Mesendoderm (in vitro differentiated cells): ENCODE data around the gene KDF1.
A peak's percentile ranks its signal among the peaks of the same experiment; 100 is the strongest.

Source experiments
- DNase-seq: peaks from one replicate; pipeline ENCODE4 v3.0.0; 2013
- H2AK5ac ChIP-seq: 2 replicates; pipeline ENCODE4 v1.6.1; 2013; ENCODE audit warnings: low read length, inconsistent platforms
- H2BK120ac ChIP-seq: 2 replicates; pipeline ENCODE4 v1.6.1; 2013; ENCODE audit warnings: low read depth, mild to moderate bottlenecking, low read length, moderate library complexity, mixed read lengths
- H2BK15ac ChIP-seq: replicated peaks from 2 replicates; pipeline ENCODE4 v1.6.1; 2013; ENCODE audit warnings: low read depth, mild to moderate bottlenecking, moderate library complexity
- H2BK5ac ChIP-seq: 2 replicates; pipeline ENCODE4 v1.6.1; 2013; ENCODE audit warnings: low read length, inconsistent platforms
- H3K18ac ChIP-seq: 2 replicates; pipeline ENCODE4 v1.6.1; 2013; ENCODE audit warnings: mild to moderate bottlenecking, low read length, mixed read lengths
- H3K23ac ChIP-seq: one replicate; pipeline ENCODE4 v1.6.1; 2013; ENCODE audit warnings: low read length
- H3K27ac ChIP-seq: 2 replicates; pipeline ENCODE4 v1.5.1; 2013; ENCODE audit warnings: low read depth, mild to moderate bottlenecking, inconsistent platforms, low read length, moderate library complexity
- H3K27me3 ChIP-seq: 2 replicates; pipeline ENCODE4 v1.6.1; 2013; ENCODE audit warnings: low read length, control low read depth, mild to moderate bottlenecking, inconsistent platforms; ENCODE audit not compliant: insufficient read depth, poor library complexity
- H3K36me3 ChIP-seq: 2 replicates; pipeline ENCODE4 v1.6.1; 2013; ENCODE audit warnings: low read length, inconsistent platforms; ENCODE audit not compliant: control insufficient read depth, insufficient read depth
- H3K4ac ChIP-seq: one replicate; pipeline ENCODE4 v1.6.1; 2013; ENCODE audit warnings: low read depth, mild to moderate bottlenecking, low read length, moderate library complexity
- H3K4me1 ChIP-seq: 2 replicates; pipeline ENCODE4 v1.6.1; 2013; ENCODE audit warnings: low read depth, low read length, inconsistent platforms; ENCODE audit not compliant: control insufficient read depth
- H3K4me2 ChIP-seq: 2 replicates; pipeline ENCODE4 v1.6.1; 2013; ENCODE audit warnings: low read length
- H3K4me3 ChIP-seq: 2 replicates; pipeline ENCODE4 v1.5.1; 2013; ENCODE audit warnings: mild to moderate bottlenecking, low read length
- H3K56ac ChIP-seq: one replicate; pipeline ENCODE4 v1.6.1; 2013; ENCODE audit warnings: low read length
- H3K79me1 ChIP-seq: 2 replicates; pipeline ENCODE4 v1.6.1; 2013; ENCODE audit warnings: low read length, inconsistent platforms
- H3K79me2 ChIP-seq: 2 replicates; pipeline ENCODE4 v1.6.1; 2013; ENCODE audit warnings: mild to moderate bottlenecking, low read length; ENCODE audit not compliant: control insufficient read depth, insufficient read depth
- H3K9ac ChIP-seq: 2 replicates; pipeline ENCODE4 v1.6.1; 2013; ENCODE audit warnings: low read length, inconsistent platforms
- H4K5ac ChIP-seq: one replicate; pipeline ENCODE4 v1.6.1; 2013; ENCODE audit warnings: low read length
- H4K8ac ChIP-seq: one replicate; pipeline ENCODE4 v1.6.1; 2013; ENCODE audit warnings: low read depth, mild to moderate bottlenecking, control low read depth, low read length, moderate library complexity
- WGBS: extraction: QIAGEN DNeasy Blood & Tissue Kit; methylation state at CpG from one replicate; pipeline ENCODE4 v1.1.7; 2013; ENCODE audit warnings: low lambda C conversion rate, missing lambda C conversion rate; ENCODE audit not compliant: insufficient coverage; ENCODE audit errors: extremely low coverage; 5-methylcytosine and 5-hydroxymethylcytosine counted together

The KDF1 gene

GRCh38 chr1:26965628-26966027 lies 5.4 kb upstream of the KDF1 start:
- H3K27me3 ChIP-seq: no peaks in the 10 kb centered on the region
- H3K4me3 ChIP-seq: no peak overlapping the region
- no peak overlapping the region for H4K8ac ChIP-seq
- H3K9ac ChIP-seq: no peak overlapping the region
- H2BK120ac ChIP-seq: no peak overlapping the region
- H2BK5ac ChIP-seq: no peak overlapping the region
- H3K4me2 ChIP-seq: no peak overlapping the region
- DNase-seq: no peak
- no peak overlapping the region for H4K5ac ChIP-seq
- no peak overlapping the region for H3K4ac ChIP-seq
- WGBS: no CpG with 5 or more reads among the region's 9 CpGs
- no peaks in the 10 kb centered on the region for H3K79me2 ChIP-seq
- H2BK15ac ChIP-seq: no peak overlapping the region
- H3K56ac ChIP-seq: no peak overlapping the region
- H3K36me3 ChIP-seq: no peaks in the 10 kb centered on the region
- H3K4me1 ChIP-seq: no peaks in the 10 kb centered on the region
- H2AK5ac ChIP-seq: no peak overlapping the region
- H3K18ac ChIP-seq: no peak overlapping the region
- no peaks in the 10 kb centered on the region for H3K79me1 ChIP-seq
- no peak overlapping the region for H3K27ac ChIP-seq
- no peak overlapping the region for H3K23ac ChIP-seq

- Histone ChIP-seq H3K4me1 (no peaks in the 10 kb centered on the region), H2BK15ac (no peak overlapping the region), H3K4me2 (no peak overlapping the region), H3K18ac (no peak overlapping the region), H3K4ac (no peak overlapping the region), H3K27ac (no peak overlapping the region), H3K4me3 (no peak overlapping the region), H3K56ac (no peak overlapping the region), H2BK120ac (no peak overlapping the region), H3K27me3 (no peaks in the 10 kb centered on the region), H3K79me2 (no peaks in the 10 kb centered on the region), H3K9ac (no peak overlapping the region), H4K5ac (no peak overlapping the region), H2BK5ac (no peak overlapping the region), H4K8ac (no peak overlapping the region), H3K36me3 (no peaks in the 10 kb centered on the region), H2AK5ac (no peak overlapping the region), H3K79me1 (no peaks in the 10 kb centered on the region), H3K23ac (no peak overlapping the region)
- DNase-seq: no peak
- no CpG with 5 or more reads among the region's 6 CpGs for WGBS
Observed at GRCh38 chr1:26965213-26965612, 4.9 kb upstream of the KDF1 start.

DNA sequence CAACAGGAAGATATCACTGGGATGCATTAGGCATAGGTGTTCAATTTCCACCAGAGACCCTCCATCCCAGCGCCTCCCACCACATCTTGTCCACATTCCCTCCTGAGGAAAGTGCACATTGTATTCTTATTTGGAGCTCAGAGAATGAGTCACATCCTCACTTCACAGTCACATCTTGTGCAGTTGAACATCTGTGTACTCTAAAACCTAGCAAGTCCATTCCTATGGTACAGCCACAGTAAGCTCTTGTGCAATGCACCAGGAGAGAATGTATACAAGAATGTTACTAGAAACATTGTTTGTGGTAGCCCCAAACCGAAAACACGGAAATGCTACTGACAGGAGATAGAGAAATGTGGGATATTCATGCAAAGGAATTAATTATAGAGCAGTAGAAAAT lies 1.6 kb upstream of the KDF1 start:
- Histone ChIP-seq H2AK5ac (no peak overlapping the region), H3K9ac (no peak overlapping the region), H3K27ac (no peak overlapping the region), H3K4ac (no peak overlapping the region), H2BK120ac (no peak overlapping the region), H3K36me3 (no peaks in the 10 kb centered on the region), H4K8ac (no peak overlapping the region), H3K18ac (no peak overlapping the region), H3K4me1 (no peaks in the 10 kb centered on the region), H3K4me3 (no peak overlapping the region), H2BK15ac (no peak overlapping the region), H2BK5ac (no peak overlapping the region), H3K79me1 (no peaks in the 10 kb centered on the region), H3K56ac (no peak overlapping the region), H3K23ac (no peak overlapping the region), H3K79me2 (peaks cover 1% of the 10 kb centered on the region), H3K4me2 (no peak overlapping the region), H3K27me3 (no peaks in the 10 kb centered on the region), H4K5ac (no peak overlapping the region)
- no peak for DNase-seq
- no CpG with 5 or more reads among the region's 3 CpGs for WGBS

DNA sequence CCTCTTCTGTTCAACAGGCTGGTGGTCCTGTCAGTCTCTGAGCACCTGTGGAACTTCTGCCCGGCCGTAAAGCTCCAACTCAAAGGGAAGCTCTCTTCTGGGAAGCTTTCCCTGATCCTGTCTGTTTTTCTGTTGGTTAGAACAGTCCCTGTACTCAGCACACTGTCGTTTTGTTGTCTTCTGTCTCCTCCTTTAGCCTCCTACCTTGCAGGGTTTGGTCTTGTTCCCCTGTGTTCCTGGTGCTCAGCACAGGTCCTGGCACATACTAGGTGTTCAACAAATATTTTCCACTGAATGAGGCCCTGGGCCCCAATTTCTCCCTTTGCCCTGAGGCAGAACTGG lies 328 bp upstream of the KDF1 start:
- Histone ChIP-seq H3K79me1 (no peaks in the 10 kb centered on the region), H2BK15ac (no peak overlapping the region), H3K4me2 (peak overlapping the region; percentile 42), H3K23ac (no peak overlapping the region), H3K56ac (peak overlapping the region; percentile 87), H2AK5ac (no peak overlapping the region), H3K4me1 (no peaks in the 10 kb centered on the region), H3K27me3 (no peaks in the 10 kb centered on the region), H3K4me3 (peak overlapping the region; percentile 35), H3K79me2 (peaks cover 1% of the 10 kb centered on the region), H2BK120ac (no peak overlapping the region), H3K9ac (peak overlapping the region; percentile 79), H4K8ac (no peak overlapping the region), H2BK5ac (no peak overlapping the region), H3K27ac (no peak overlapping the region), H3K18ac (no peak overlapping the region), H4K5ac (peak overlapping the region; percentile 12), H3K4ac (no peak overlapping the region), H3K36me3 (no peaks in the 10 kb centered on the region)
- WGBS: no CpG with 5 or more reads among the region's 3 CpGs
- DNase-seq: no peak

DNA sequence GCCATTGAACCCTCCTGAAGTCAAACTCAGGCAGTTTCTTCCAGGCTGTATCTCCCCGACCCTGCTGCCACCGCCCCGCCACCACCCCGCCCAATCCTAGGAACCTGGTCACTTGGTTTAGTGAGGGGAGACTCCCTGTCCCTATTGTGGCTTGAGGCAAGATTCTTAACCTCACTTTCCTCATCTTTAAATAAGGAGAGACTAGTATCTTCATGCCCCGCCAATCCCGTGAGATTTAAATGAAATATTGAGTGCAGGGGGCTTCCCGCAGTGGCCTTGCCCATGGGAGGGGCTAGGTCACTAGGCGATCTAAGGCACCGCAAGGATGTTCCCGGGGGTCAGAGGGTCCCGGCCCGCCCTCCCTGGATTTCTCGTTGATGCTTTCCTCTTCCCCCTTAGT lies 998 bp downstream of the KDF1 start:
- Histone ChIP-seq H3K27ac (no peak overlapping the region), H2BK15ac (no peak overlapping the region), H3K36me3 (no peaks in the 10 kb centered on the region), H3K79me1 (no peaks in the 10 kb centered on the region), H3K4ac (no peak overlapping the region), H3K27me3 (no peaks in the 10 kb centered on the region), H4K8ac (no peak overlapping the region), H3K79me2 (peaks cover 1% of the 10 kb centered on the region), H3K4me2 (peak overlapping the region; percentile 93), H2AK5ac (no peak overlapping the region), H4K5ac (no peak overlapping the region), H3K23ac (peak overlapping the region; percentile 80), H3K4me1 (no peaks in the 10 kb centered on the region), H2BK5ac (no peak overlapping the region), H3K18ac (no peak overlapping the region), H2BK120ac (no peak overlapping the region), H3K4me3 (peak overlapping the region; percentile 85), H3K56ac (peak overlapping the region; percentile 97), H3K9ac (peak overlapping the region; percentile 88)
- DNase-seq: no peak
- WGBS: no CpG with 5 or more reads among the region's 13 CpGs

DNA sequence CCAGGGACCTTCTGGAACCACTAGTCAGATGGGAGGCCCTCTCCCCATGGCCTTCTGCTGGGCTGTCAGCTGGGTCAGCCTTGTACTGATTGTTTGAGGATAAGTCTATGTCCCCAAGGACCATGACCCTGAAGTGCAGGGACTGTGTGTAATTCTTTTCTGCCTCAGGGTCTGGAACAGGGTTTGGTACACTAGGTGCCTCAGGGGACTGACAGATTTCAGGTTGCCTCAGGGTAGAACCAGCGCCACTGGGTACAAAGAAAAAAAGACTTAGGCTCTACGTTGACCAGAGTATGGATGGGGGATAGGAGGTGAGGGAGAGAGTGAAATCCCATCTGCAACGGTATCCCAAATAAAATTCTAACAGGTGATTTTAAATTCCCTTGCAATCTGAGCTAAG lies 3.0 kb downstream of the KDF1 start:
- peaks cover 1% of the 10 kb centered on the region for H3K79me2 ChIP-seq
- H4K8ac ChIP-seq: no peak overlapping the region
- H3K23ac ChIP-seq: no peak overlapping the region
- H3K4ac ChIP-seq: no peak overlapping the region
- H3K79me1 ChIP-seq: no peaks in the 10 kb centered on the region
- H3K56ac ChIP-seq: no peak overlapping the region
- H3K27ac ChIP-seq: no peak overlapping the region
- no peak overlapping the region for H2BK120ac ChIP-seq
- no peak overlapping the region for H2BK15ac ChIP-seq
- H3K4me2 ChIP-seq: no peak overlapping the region
- WGBS: no CpG with 5 or more reads among the region's 3 CpGs
- no peak overlapping the region for H2AK5ac ChIP-seq
- H3K27me3 ChIP-seq: no peaks in the 10 kb centered on the region
- H3K9ac ChIP-seq: no peak overlapping the region
- H3K18ac ChIP-seq: no peak overlapping the region
- no peaks in the 10 kb centered on the region for H3K36me3 ChIP-seq
- no peak for DNase-seq
- no peak overlapping the region for H2BK5ac ChIP-seq
- H3K4me3 ChIP-seq: no peak overlapping the region
- no peak overlapping the region for H4K5ac ChIP-seq
- H3K4me1 ChIP-seq: no peaks in the 10 kb centered on the region
